Sigmoid colon (tissue), 7 donors: ENCODE measurements around the gene TP53I11. TPM values are rescaled to one million over a fixed set of nuclear protein-coding genes. Genes with fewer than 3 reads are reported as not detected.

ENCODE experiments used
- DNase-seq: peaks from one replicate; pipeline ENCODE4 v3.0.0-alpha.2; 2019
- H3K27ac ChIP-seq, 4 donors: fragments of 200-600 bp; sonication (generic); one replicate each; pipeline ENCODE4 v1.5.1; 2016 to 2019; ENCODE audit warnings: mild to moderate bottlenecking in 1 of 4
- H3K27me3 ChIP-seq, 3 donors: fragments of 200-600 bp; sonication (generic); one replicate each; pipeline ENCODE4 v1.5.1; 2019; ENCODE audit warnings: mild to moderate bottlenecking in 1 of 3
- H3K36me3 ChIP-seq, 4 donors: fragments of 200-600 bp; sonication (generic); one replicate each; pipeline ENCODE4 v1.5.1; 2016 to 2019
- H3K4me1 ChIP-seq, 4 donors: fragments of 200-600 bp; sonication (generic); one replicate each; pipeline ENCODE4 v1.5.1; 2017 to 2019
- H3K4me3 ChIP-seq, 4 donors: fragments of 200-600 bp; sonication (generic); one replicate each; pipeline ENCODE4 v1.5.1; 2017 to 2019; ENCODE audit warnings: mild to moderate bottlenecking in 2 of 4, moderate library complexity in 1 of 4
- H3K9me3 ChIP-seq, 4 donors: fragments of 200-600 bp in 3 of 4; sonication (generic) in 3 of 4; one replicate each; pipeline versions ENCODE4 v1.5.1 to v1.6.1; 2013 to 2019
- EP300 ChIP-seq, 4 donors: sonication (generic); formaldehyde crosslinking; IDR thresholded peaks; one replicate each; pipeline ENCODE4 v1.6.1; 2017; ENCODE audit warnings: antibody characterized with exemption in 4 of 4
- POLR2A ChIP-seq, 2 donors: fragments of 450-650 bp; IDR thresholded peaks; one replicate each; pipeline ENCODE4 v1.6.1; 2016; ENCODE audit warnings: antibody characterized with exemption in 2 of 2, mild to moderate bottlenecking in 2 of 2, moderate library complexity in 2 of 2
- POLR2AphosphoS5 ChIP-seq, 4 donors: sonication (generic); formaldehyde crosslinking; IDR thresholded peaks; one replicate each; pipeline ENCODE4 v1.6.1; 2017; ENCODE audit warnings: antibody characterized with exemption in 4 of 4
- WGBS, 2 donors: extraction: QIAGEN DNeasy Blood & Tissue Kit; methylation state at CpG; one replicate each; pipeline ENCODE4 v1.1.7; 2013; 5-methylcytosine and 5-hydroxymethylcytosine counted together
- intact Hi-C: fragments of 100-400 bp; cut with DNase I; formaldehyde crosslinking; loops from one replicate; pipeline ENCODE4 v1.15.1; 2023
- polyA plus RNA-seq, 3 donors: library from polyadenylated mRNA; stranded (reverse); fragments of 200-250 nt; gene quantifications; one replicate each; pipeline ENCODE4 v1.2.3, GENCODE V29; 2013
- total RNA-seq, 4 donors: library from RNA; depleted of rRNA; stranded (reverse); fragments of >200 nt; gene quantifications; one replicate each; pipeline ENCODE4 v1.1.0, GENCODE V29; 2016
- TF ChIP-seq, protein P1 (sequence below), 4 experiments: fragments of 450-650 bp in 3 of 4; fragments of 200-600 bp in 1 of 4; IDR thresholded peaks; one replicate each; pipeline ENCODE4 v1.5.1; 2016 to 2019; ENCODE audit warnings: antibody characterized with exemption in 4 of 4, mild to moderate bottlenecking in 3 of 4, moderate library complexity in 2 of 4
- donor health status: healthy with polysubstance abuse.
- donor health status: Bipolar disorder and iron deficiency.
- donor health status: healthy.

The TP53I11 gene
- total and polyA plus RNA-seq, 7 donors = 12.0 to 67.0 (median 17.9) TPM

- H3K4me3 ChIP-seq = no peak overlapping the region
- H3K27ac ChIP-seq = no peak overlapping the region
- TF ChIP-seq EP300 (IDR thresholded peaks at IDR 0.05) (no peak), POLR2AphosphoS5 (IDR thresholded peaks at IDR 0.05) (no peak), POLR2A (IDR thresholded peaks at IDR 0.05) (no peak)
- TF ChIP-seq, protein P1, sequence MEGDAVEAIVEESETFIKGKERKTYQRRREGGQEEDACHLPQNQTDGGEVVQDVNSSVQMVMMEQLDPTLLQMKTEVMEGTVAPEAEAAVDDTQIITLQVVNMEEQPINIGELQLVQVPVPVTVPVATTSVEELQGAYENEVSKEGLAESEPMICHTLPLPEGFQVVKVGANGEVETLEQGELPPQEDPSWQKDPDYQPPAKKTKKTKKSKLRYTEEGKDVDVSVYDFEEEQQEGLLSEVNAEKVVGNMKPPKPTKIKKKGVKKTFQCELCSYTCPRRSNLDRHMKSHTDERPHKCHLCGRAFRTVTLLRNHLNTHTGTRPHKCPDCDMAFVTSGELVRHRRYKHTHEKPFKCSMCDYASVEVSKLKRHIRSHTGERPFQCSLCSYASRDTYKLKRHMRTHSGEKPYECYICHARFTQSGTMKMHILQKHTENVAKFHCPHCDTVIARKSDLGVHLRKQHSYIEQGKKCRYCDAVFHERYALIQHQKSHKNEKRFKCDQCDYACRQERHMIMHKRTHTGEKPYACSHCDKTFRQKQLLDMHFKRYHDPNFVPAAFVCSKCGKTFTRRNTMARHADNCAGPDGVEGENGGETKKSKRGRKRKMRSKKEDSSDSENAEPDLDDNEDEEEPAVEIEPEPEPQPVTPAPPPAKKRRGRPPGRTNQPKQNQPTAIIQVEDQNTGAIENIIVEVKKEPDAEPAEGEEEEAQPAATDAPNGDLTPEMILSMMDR (IDR thresholded peaks at IDR 0.05) = no peak
- H3K27me3 ChIP-seq = no peaks in the 10 kb centered on the region
- peaks cover 0 to 3% (median 0%) of the 10 kb centered on the region in 4 donors for H3K4me1 ChIP-seq
- no peaks in the 10 kb centered on the region for H3K9me3 ChIP-seq
- WGBS, 2 donors = 81 to 95% methylated on average over 3 of the region's 3 CpGs
- intact Hi-C loops = loop anchor here (5.0 to 10.0 kb wide), 2 partner anchors 273 to 361 kb away; no protein-coding TSS in a partner anchor
- H3K36me3 ChIP-seq = peaks cover 0 to 36% (median 2%) of the 10 kb centered on the region in 4 donors
- DNase-seq = no peak
Observed at GRCh38 chr11:44931466-44931865, 19.2 kb downstream of the TP53I11 start.

DNA sequence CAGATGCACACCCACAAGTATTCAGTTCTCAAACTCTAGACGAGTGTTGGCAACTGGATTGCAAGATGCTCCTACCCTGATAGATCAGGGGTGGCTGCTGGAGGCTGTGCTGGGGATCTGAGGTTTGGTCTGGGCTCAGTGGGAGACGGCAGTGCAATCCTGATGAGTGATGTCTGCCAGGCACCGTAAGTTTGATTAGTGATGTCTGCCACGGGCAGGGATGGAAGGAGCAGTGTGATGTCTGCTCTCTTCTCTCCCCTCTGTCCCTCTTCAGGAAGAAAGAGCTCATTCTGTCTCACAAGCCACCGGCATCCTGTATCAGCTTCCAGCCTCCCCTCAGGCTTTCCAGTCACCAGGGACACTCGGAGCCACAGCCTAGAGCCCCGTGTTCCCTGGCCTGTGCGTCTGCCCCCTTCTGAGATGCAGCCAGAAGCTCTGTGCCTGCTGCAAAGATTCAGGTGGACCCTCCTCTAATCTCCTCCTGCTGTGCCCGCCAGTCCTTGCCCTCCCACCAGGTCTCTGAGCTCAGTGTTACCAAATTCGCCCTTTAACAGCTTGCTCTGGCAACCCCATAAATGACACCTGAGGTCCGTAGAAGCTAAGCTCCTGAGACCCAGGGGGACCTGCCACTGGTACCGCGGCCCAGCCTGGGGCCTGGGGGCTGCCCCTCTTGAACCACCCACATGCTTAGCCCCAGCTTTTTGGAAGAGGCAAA is 19.9 kb downstream of the TP53I11 start:
- DNase-seq = no peak
- TF ChIP-seq POLR2AphosphoS5 (IDR thresholded peaks at IDR 0.05) = no peak
- TF ChIP-seq, protein P1 (IDR thresholded peaks at IDR 0.05) = no peak
- no peak for TF ChIP-seq POLR2A (IDR thresholded peaks at IDR 0.05)
- TF ChIP-seq EP300 (IDR thresholded peaks at IDR 0.05) = no peak
- H3K27me3 ChIP-seq = no peaks in the 10 kb centered on the region
- no peak overlapping the region for H3K27ac ChIP-seq
- H3K9me3 ChIP-seq = no peaks in the 10 kb centered on the region
- H3K36me3 ChIP-seq = peaks cover 0 to 36% (median 2%) of the 10 kb centered on the region in 4 donors
- 66 to 75% methylated on average over 13 of the region's 13 CpGs for WGBS, 2 donors
- H3K4me3 ChIP-seq = no peak overlapping the region
- intact Hi-C loops = loop anchor here (5.0 to 10.0 kb wide), 2 partner anchors 274 to 362 kb away; no protein-coding TSS in a partner anchor
- no peaks in the 10 kb centered on the region for H3K4me1 ChIP-seq

DNA sequence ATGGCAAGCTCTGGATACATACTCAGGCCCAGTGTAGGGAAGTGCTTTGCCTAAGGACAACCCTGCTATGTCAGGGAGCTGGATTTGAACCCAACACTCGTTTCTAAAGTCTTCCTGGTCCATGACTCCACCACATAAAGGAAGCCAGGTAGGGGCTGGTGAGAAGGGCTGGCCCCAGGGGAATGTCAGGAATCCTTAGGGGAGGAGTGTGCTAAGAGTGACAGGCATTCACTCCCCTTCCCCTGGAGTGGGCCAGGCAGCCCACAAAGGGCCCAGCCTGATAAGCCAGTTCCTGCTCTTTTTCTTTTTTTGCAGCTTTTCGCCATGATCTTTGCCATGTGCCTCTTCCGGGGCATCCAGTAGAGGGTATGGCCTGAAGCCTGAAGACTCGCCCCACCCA is 21.9 kb downstream of the TP53I11 start:
- H3K27me3 ChIP-seq = no peaks in the 10 kb centered on the region
- no peak for TF ChIP-seq EP300 (IDR thresholded peaks at IDR 0.05)
- DNase-seq = no peak
- no peaks in the 10 kb centered on the region for H3K4me1 ChIP-seq
- no peaks in the 10 kb centered on the region for H3K9me3 ChIP-seq
- H3K36me3 ChIP-seq = peaks cover 0 to 44% (median 5%) of the 10 kb centered on the region in 4 donors
- H3K27ac ChIP-seq = no peak overlapping the region
- H3K4me3 ChIP-seq = no peak overlapping the region
- WGBS, 2 donors = 52 to 76% methylated on average over 4 of the region's 4 CpGs
- intact Hi-C loops = no loop called here

GRCh38 chr11:44928144-44928543 is 22.5 kb downstream of the TP53I11 start:
- Histone ChIP-seq H3K4me3 (no peak overlapping the region), H3K9me3 (no peaks in the 10 kb centered on the region), H3K27ac (no peak overlapping the region), H3K27me3 (no peaks in the 10 kb centered on the region), H3K36me3 (peaks cover 0 to 51% (median 8%) of the 10 kb centered on the region in 4 donors), H3K4me1 (no peaks in the 10 kb centered on the region)
- intact Hi-C loops = no loop called here
- TF ChIP-seq POLR2A (IDR thresholded peaks at IDR 0.05) (no peak), POLR2AphosphoS5 (IDR thresholded peaks at IDR 0.05) (no peak), EP300 (IDR thresholded peaks at IDR 0.05) (no peak)
- TF ChIP-seq, protein P1 (IDR thresholded peaks at IDR 0.05) = no peak
- DNase-seq = no peak
- WGBS, 2 donors = 44 to 83% methylated on average over 4 of the region's 4 CpGs

GRCh38 chr11:44927174-44927661 is 23.5 kb downstream of the TP53I11 start:
- WGBS, 2 donors = 7 to 15% methylated on average over 16 of the region's 16 CpGs

More at GRCh38 chr11:44927174-44927661, 23.5 kb downstream of the TP53I11 start:
- peak; percentile 80 for DNase-seq
- TF ChIP-seq, protein P1 (IDR thresholded peaks at IDR 0.05) = peak; percentile 55 to 88 (median 78)
- no peak for TF ChIP-seq POLR2AphosphoS5 (IDR thresholded peaks at IDR 0.05)
- no peaks in the 10 kb centered on the region for H3K9me3 ChIP-seq
- H3K4me1 ChIP-seq = no peaks in the 10 kb centered on the region
- H3K27ac ChIP-seq = no peak overlapping the region
- intact Hi-C loops = no loop called here
- no peaks in the 10 kb centered on the region for H3K27me3 ChIP-seq
- peaks cover 0 to 59% (median 8%) of the 10 kb centered on the region in 4 donors for H3K36me3 ChIP-seq
- no peak overlapping the region for H3K4me3 ChIP-seq
